ENCODE data around the gene FGFR1OP2. TPM values are rescaled to one million over a fixed set of nuclear protein-coding genes. Genes with fewer than 3 reads are reported as not detected.

Gene FGFR1OP2
- total and polyA plus RNA-seq, 4 donors, result 11.9 to 76.0 (median 27.6) TPM

DNA sequence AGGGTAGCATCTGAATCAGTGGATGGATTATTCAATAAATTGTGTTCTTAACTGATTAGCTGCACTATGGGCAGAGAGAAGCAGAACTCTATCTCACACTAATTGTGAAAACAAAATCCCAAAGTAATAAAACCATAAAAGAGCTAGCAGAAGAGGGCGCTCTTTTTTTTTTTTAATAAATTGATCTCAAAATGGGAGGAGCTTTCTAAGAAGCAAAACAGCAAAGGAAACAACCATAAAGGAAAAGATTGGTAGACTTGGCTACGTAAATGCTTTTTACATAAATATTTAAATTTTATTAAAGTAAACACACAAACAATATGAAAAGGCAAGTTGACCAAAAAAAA is 77.4 kb downstream of the FGFR1OP2 start:
- Histone ChIP-seq H3K27ac (ENCODE audit: low read depth in 1 of 2, low read length in 2 of 2) (no peak overlapping the region), H3K4me1 (ENCODE audit: control insufficient read depth in 4 of 4, insufficient read depth in 4 of 4, low read length in 3 of 4) (peaks cover 1 to 37% (median 25%) of the 10 kb centered on the region in 4 donors), H3K36me3 (ENCODE audit: control insufficient read depth in 4 of 4, insufficient read depth in 3 of 4, low read depth in 1 of 4, low read length in 3 of 4) (no peaks in the 10 kb centered on the region), H3K4me3 (ENCODE audit: low read depth in 1 of 3, low read length in 3 of 3) (no peak overlapping the region), H3K9ac (ENCODE audit: low read depth in 1 of 2, low read length in 2 of 2) (peak overlapping the region in 1 of 2 donors; percentile 55), H3K9me3 (ENCODE audit: control insufficient read depth in 4 of 4, low read length in 3 of 4) (no peaks in the 10 kb centered on the region), H3K27me3 (ENCODE audit: control insufficient read depth in 4 of 4, insufficient read depth in 4 of 4, low read length in 3 of 4) (no peaks in the 10 kb centered on the region)
- no peak for DNase-seq (ENCODE audit: low spot score)
- WGBS, result 2% methylated on average over 2 of the region's 2 CpGs
- TF ChIP-seq, protein P1, sequence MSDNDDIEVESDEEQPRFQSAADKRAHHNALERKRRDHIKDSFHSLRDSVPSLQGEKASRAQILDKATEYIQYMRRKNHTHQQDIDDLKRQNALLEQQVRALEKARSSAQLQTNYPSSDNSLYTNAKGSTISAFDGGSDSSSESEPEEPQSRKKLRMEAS (IDR thresholded peaks at IDR 0.05), result no peak
- no peak for TF ChIP-seq HNF4G (IDR thresholded peaks at IDR 0.05)
- TF ChIP-seq, protein P2, sequence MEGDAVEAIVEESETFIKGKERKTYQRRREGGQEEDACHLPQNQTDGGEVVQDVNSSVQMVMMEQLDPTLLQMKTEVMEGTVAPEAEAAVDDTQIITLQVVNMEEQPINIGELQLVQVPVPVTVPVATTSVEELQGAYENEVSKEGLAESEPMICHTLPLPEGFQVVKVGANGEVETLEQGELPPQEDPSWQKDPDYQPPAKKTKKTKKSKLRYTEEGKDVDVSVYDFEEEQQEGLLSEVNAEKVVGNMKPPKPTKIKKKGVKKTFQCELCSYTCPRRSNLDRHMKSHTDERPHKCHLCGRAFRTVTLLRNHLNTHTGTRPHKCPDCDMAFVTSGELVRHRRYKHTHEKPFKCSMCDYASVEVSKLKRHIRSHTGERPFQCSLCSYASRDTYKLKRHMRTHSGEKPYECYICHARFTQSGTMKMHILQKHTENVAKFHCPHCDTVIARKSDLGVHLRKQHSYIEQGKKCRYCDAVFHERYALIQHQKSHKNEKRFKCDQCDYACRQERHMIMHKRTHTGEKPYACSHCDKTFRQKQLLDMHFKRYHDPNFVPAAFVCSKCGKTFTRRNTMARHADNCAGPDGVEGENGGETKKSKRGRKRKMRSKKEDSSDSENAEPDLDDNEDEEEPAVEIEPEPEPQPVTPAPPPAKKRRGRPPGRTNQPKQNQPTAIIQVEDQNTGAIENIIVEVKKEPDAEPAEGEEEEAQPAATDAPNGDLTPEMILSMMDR (IDR thresholded peaks at IDR 0.05; ENCODE audit: low read depth, low read length, missing input control), result peak; percentile 38
- TF ChIP-seq, protein P3, sequence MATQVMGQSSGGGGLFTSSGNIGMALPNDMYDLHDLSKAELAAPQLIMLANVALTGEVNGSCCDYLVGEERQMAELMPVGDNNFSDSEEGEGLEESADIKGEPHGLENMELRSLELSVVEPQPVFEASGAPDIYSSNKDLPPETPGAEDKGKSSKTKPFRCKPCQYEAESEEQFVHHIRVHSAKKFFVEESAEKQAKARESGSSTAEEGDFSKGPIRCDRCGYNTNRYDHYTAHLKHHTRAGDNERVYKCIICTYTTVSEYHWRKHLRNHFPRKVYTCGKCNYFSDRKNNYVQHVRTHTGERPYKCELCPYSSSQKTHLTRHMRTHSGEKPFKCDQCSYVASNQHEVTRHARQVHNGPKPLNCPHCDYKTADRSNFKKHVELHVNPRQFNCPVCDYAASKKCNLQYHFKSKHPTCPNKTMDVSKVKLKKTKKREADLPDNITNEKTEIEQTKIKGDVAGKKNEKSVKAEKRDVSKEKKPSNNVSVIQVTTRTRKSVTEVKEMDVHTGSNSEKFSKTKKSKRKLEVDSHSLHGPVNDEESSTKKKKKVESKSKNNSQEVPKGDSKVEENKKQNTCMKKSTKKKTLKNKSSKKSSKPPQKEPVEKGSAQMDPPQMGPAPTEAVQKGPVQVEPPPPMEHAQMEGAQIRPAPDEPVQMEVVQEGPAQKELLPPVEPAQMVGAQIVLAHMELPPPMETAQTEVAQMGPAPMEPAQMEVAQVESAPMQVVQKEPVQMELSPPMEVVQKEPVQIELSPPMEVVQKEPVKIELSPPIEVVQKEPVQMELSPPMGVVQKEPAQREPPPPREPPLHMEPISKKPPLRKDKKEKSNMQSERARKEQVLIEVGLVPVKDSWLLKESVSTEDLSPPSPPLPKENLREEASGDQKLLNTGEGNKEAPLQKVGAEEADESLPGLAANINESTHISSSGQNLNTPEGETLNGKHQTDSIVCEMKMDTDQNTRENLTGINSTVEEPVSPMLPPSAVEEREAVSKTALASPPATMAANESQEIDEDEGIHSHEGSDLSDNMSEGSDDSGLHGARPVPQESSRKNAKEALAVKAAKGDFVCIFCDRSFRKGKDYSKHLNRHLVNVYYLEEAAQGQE (IDR thresholded peaks at IDR 0.05), result no peak
- TF ChIP-seq FOXA2 (IDR thresholded peaks at IDR 0.05), result no peak
- TF ChIP-seq SP1 (IDR thresholded peaks at IDR 0.05), result no peak
- no peak for TF ChIP-seq NR2F2 (IDR thresholded peaks at IDR 0.05)
- TF ChIP-seq, protein P4, sequence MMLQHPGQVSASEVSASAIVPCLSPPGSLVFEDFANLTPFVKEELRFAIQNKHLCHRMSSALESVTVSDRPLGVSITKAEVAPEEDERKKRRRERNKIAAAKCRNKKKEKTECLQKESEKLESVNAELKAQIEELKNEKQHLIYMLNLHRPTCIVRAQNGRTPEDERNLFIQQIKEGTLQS (IDR thresholded peaks at IDR 0.05), result no peak
- TF ChIP-seq RAD21 (IDR thresholded peaks at IDR 0.05), result peak; percentile 67 to 74
- no peak for TF ChIP-seq GABPA (IDR thresholded peaks at IDR 0.05 in 1 of 2, conservative IDR thresholded peaks at IDR 0.05 in 1 of 2)
- TF ChIP-seq HNF4A (conservative IDR thresholded peaks at IDR 0.05), result no peak
- TF ChIP-seq RXRA (IDR thresholded peaks at IDR 0.05), result no peak
- no peak for TF ChIP-seq FOXA1 (IDR thresholded peaks at IDR 0.05)
- peak; percentile 33 for TF ChIP-seq YY1 (IDR thresholded peaks at IDR 0.05)
- no peak for TF ChIP-seq JUND (IDR thresholded peaks at IDR 0.05)

Other genes starting within 250 kb of the FGFR1OP2 start
- 10 to 100 TPM; 51.6 to 93.3 TPM for gene ITPR2, start 105.3 kb upstream of the FGFR1OP2 start, total RNA-seq
- 10 to 100 TPM; 11.7 to 19.2 TPM for gene ITPR2, start 105.3 kb upstream of the FGFR1OP2 start, polyA plus RNA-seq
- gene INTS13, start 489 bp upstream of the FGFR1OP2 start, total RNA-seq, result 10 to 100 TPM; 12.7 to 19.7 TPM
- gene INTS13, start 489 bp upstream of the FGFR1OP2 start, polyA plus RNA-seq, result 1 to 10 TPM; 6.6 to 7.6 TPM
- 10 to 100 TPM; 54.3 to 60.8 TPM for gene TM7SF3, start 75.9 kb downstream of the FGFR1OP2 start, total RNA-seq
- gene TM7SF3, start 75.9 kb downstream of the FGFR1OP2 start, polyA plus RNA-seq, result 10 to 100 TPM; 21.5 to 35.0 TPM
- 10 to 100 TPM; 27.6 to 33.2 TPM for gene MED21, start 84.1 kb downstream of the FGFR1OP2 start, total RNA-seq
- gene MED21, start 84.1 kb downstream of the FGFR1OP2 start, polyA plus RNA-seq, result 10 to 100 TPM in 1 of 2 donors, 1 to 10 TPM in 1; 9.7 to 13.3 TPM
- gene C12orf71, start 144.1 kb downstream of the FGFR1OP2 start, total RNA-seq, result not detected
- not detected for gene C12orf71, start 144.1 kb downstream of the FGFR1OP2 start, polyA plus RNA-seq

Data from liver (tissue), 9 donors.